ENCODE results near the gene CYP3A7.

The CYP3A7 gene

GRCh38 chr7:99733003-99733402, 2.0 kb downstream of the CYP3A7 start:
- H3K36me3 ChIP-seq (ENCODE audit: control insufficient read depth, low read length) = no peaks in the 10 kb centered on the region
- no peaks in the 10 kb centered on the region for H3K4me1 ChIP-seq (ENCODE audit: control insufficient read depth, low read length)
- H4K20me1 ChIP-seq (ENCODE audit: control insufficient read depth, insufficient read depth, low read depth, low read length) = no peaks in the 10 kb centered on the region
- no peaks in the 10 kb centered on the region for H3K79me2 ChIP-seq (ENCODE audit: control insufficient read depth, low read length)
- no peaks in the 10 kb centered on the region for H3K9me2 ChIP-seq (replicated peaks; ENCODE audit: control insufficient read depth, low read length)
- H3K9me3 ChIP-seq (ENCODE audit: control insufficient read depth, insufficient read depth, low read length) = no peaks in the 10 kb centered on the region
- H3K27ac ChIP-seq (ENCODE audit: low read depth, low read length) = no peak overlapping the region
- no peak overlapping the region for H3K4me2 ChIP-seq (ENCODE audit: low read length)
- peaks cover 4% of the 10 kb centered on the region; the same call in 1 of the 2 replicates for H3K27me3 ChIP-seq (ENCODE audit: control insufficient read depth, low read length)
- no peak for TF ChIP-seq CTCF (IDR thresholded peaks at IDR 0.05; ENCODE audit: low read depth, low read length, poor library complexity, severe bottlenecking)
- no peak for TF ChIP-seq EZH2phosphoT487 (IDR thresholded peaks at IDR 0.05; ENCODE audit: borderline replicate concordance, low read length)
- H3K4me3 ChIP-seq (ENCODE audit: low read length) = no peak overlapping the region
- no peaks in the 10 kb centered on the region for H3F3A ChIP-seq (ENCODE audit: control insufficient read depth, insufficient read depth)

- Histone ChIP-seq H3K4me1 (ENCODE audit: control insufficient read depth, low read length) (no peaks in the 10 kb centered on the region), H3K79me2 (ENCODE audit: control insufficient read depth, low read length) (no peaks in the 10 kb centered on the region), H3K36me3 (ENCODE audit: control insufficient read depth, low read length) (no peaks in the 10 kb centered on the region), H3K9me2 (replicated peaks; ENCODE audit: control insufficient read depth, low read length) (no peaks in the 10 kb centered on the region), H3K27ac (ENCODE audit: low read depth, low read length) (no peak overlapping the region), H3K4me3 (ENCODE audit: low read length) (no peak overlapping the region), H3K27me3 (ENCODE audit: control insufficient read depth, low read length) (no peaks in the 10 kb centered on the region), H3K9me3 (ENCODE audit: control insufficient read depth, insufficient read depth, low read length) (no peaks in the 10 kb centered on the region), H3F3A (ENCODE audit: control insufficient read depth, insufficient read depth) (no peaks in the 10 kb centered on the region), H3K4me2 (ENCODE audit: low read length) (no peak overlapping the region), H4K20me1 (ENCODE audit: control insufficient read depth, insufficient read depth, low read depth, low read length) (no peaks in the 10 kb centered on the region)
- TF ChIP-seq EZH2phosphoT487 (IDR thresholded peaks at IDR 0.05; ENCODE audit: borderline replicate concordance, low read length) (no peak), CTCF (IDR thresholded peaks at IDR 0.05; ENCODE audit: low read depth, low read length, poor library complexity, severe bottlenecking) (no peak)
Measured at GRCh38 chr7:99731638-99732374, 3.2 kb downstream of the CYP3A7 start.

DNA sequence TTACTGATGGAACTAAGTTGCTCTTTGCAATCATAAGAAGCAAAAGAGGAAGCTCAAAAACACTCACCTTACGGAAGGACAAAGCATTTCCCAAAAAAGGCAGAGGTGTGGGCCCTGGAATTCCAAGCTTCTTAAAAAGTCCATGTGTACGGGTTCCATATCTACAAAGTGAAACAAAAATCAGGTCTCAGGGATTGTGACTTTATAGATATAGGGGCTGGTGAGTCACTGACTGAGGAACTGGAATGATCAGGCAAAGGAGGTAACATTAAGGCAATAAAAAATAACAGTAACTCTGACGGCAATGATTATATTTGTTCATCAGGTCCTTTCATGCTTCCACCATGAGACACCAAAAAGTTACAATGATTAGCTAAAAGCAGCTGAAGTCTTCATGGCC, 4.0 kb downstream of the CYP3A7 start:
- Histone ChIP-seq H3K9me2 (replicated peaks; ENCODE audit: control insufficient read depth, low read length) (no peaks in the 10 kb centered on the region), H3K4me1 (ENCODE audit: control insufficient read depth, low read length) (no peaks in the 10 kb centered on the region), H3K4me3 (ENCODE audit: low read length) (no peak overlapping the region), H3K27me3 (ENCODE audit: control insufficient read depth, low read length) (no peaks in the 10 kb centered on the region), H3F3A (ENCODE audit: control insufficient read depth, insufficient read depth) (no peaks in the 10 kb centered on the region), H4K20me1 (ENCODE audit: control insufficient read depth, insufficient read depth, low read depth, low read length) (no peaks in the 10 kb centered on the region), H3K36me3 (ENCODE audit: control insufficient read depth, low read length) (no peaks in the 10 kb centered on the region), H3K4me2 (ENCODE audit: low read length) (no peak overlapping the region), H3K27ac (ENCODE audit: low read depth, low read length) (no peak overlapping the region), H3K79me2 (ENCODE audit: control insufficient read depth, low read length) (no peaks in the 10 kb centered on the region), H3K9me3 (ENCODE audit: control insufficient read depth, insufficient read depth, low read length) (no peaks in the 10 kb centered on the region)
- no peak for TF ChIP-seq EZH2phosphoT487 (IDR thresholded peaks at IDR 0.05; ENCODE audit: borderline replicate concordance, low read length)

DNA sequence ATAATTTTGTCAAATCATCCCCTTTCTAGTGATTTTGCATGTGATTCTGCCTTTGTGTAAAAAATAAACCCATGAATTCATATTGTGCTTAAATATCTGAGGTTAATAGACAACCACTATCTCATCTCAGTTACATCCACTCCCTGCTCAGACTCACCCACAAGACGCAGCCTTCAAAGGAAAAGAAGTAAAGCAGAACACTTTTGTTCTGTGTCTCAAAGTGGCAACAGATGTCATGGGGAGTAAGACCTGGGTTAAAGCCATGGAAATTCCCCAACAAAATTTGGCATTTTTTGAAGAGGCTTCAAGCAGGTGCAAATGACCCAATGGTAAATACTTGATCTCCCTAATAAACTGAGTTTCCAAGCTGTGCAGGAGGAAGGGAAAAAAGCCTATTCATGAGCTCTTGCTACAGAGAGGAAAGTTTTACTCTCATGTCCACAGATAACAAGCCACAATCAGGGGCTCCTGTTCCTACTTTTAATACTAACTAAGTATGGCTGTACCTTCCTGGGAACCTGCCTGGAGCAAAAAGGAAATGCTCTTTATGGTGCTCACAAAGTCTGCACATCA, 4.7 kb downstream of the CYP3A7 start:
- Histone ChIP-seq H3K4me3 (ENCODE audit: low read length) (no peak overlapping the region), H3F3A (ENCODE audit: control insufficient read depth, insufficient read depth) (no peaks in the 10 kb centered on the region), H3K36me3 (ENCODE audit: control insufficient read depth, low read length) (no peaks in the 10 kb centered on the region), H3K9me3 (ENCODE audit: control insufficient read depth, insufficient read depth, low read length) (no peaks in the 10 kb centered on the region), H3K79me2 (ENCODE audit: control insufficient read depth, low read length) (no peaks in the 10 kb centered on the region), H3K4me1 (ENCODE audit: control insufficient read depth, low read length) (no peaks in the 10 kb centered on the region), H4K20me1 (ENCODE audit: control insufficient read depth, insufficient read depth, low read depth, low read length) (no peaks in the 10 kb centered on the region), H3K9me2 (replicated peaks; ENCODE audit: control insufficient read depth, low read length) (no peaks in the 10 kb centered on the region), H3K27ac (ENCODE audit: low read depth, low read length) (no peak overlapping the region), H3K4me2 (ENCODE audit: low read length) (no peak overlapping the region), H3K27me3 (ENCODE audit: control insufficient read depth, low read length) (no peaks in the 10 kb centered on the region)
- no peak for TF ChIP-seq CTCF (IDR thresholded peaks at IDR 0.05; ENCODE audit: low read depth, low read length, poor library complexity, severe bottlenecking)
- TF ChIP-seq EZH2phosphoT487 (IDR thresholded peaks at IDR 0.05; ENCODE audit: borderline replicate concordance, low read length) = no peak

Data from DOHH2 (cell line).